ENCODE data around the gene DARS2.
A peak's percentile ranks its signal among the peaks of the same experiment; 100 is the strongest.
"Not testable (repeated sequence)": the region's sequence is repeated elsewhere in the genome, so short reads cannot be mapped to it uniquely, and the experiment has no call there.

DARS2 gene

GRCh38 chr1:173798078-173798477, 26.4 kb upstream of the DARS2 start:
- peaks cover 4% of the 10 kb centered on the region for H3K36me3 ChIP-seq (ENCODE audit: control insufficient read depth, insufficient read depth, low read length)

DNA sequence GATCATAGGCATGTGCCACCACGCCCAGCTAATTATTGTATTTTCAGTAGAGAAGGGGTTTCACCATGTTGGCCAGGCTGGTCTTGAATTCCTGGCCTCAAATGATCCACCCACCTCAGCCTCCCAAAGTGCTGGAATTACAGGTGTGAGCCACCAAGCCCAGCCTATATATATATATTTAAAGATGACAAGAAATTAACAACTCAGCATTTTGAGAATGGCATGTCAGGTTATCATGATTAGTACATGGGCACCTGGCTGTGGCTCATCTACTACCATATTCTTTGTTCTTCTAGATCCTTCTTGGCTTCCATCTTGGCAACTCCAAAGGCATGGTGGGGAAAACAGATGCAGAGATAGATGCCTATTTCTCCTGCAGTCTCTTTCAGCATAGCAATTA, 24.5 kb upstream of the DARS2 start:
- not testable (repeated sequence) for H3K4me3 ChIP-seq (replicated peaks; ENCODE audit: low read depth, low read length); H3K27me3 ChIP-seq (replicated peaks; ENCODE audit: control insufficient read depth, insufficient read depth, low read length); DNase-seq (ENCODE audit: extremely low read depth, insufficient read length); H3K36me3 ChIP-seq (ENCODE audit: control insufficient read depth, insufficient read depth, low read length)

More at GRCh38 chr1:173798078-173798477, 26.4 kb upstream of the DARS2 start:
- TF ChIP-seq CTCF (IDR thresholded peaks at IDR 0.05; ENCODE audit: insufficient read depth, low read length, poor library complexity, severe bottlenecking): no peak
- H3K4me3 ChIP-seq (replicated peaks; ENCODE audit: low read depth, low read length): no peak overlapping the region
- H3K27me3 ChIP-seq (replicated peaks; ENCODE audit: control insufficient read depth, insufficient read depth, low read length): no peaks in the 10 kb centered on the region
- no peak for DNase-seq (ENCODE audit: extremely low read depth, insufficient read length)

DNA sequence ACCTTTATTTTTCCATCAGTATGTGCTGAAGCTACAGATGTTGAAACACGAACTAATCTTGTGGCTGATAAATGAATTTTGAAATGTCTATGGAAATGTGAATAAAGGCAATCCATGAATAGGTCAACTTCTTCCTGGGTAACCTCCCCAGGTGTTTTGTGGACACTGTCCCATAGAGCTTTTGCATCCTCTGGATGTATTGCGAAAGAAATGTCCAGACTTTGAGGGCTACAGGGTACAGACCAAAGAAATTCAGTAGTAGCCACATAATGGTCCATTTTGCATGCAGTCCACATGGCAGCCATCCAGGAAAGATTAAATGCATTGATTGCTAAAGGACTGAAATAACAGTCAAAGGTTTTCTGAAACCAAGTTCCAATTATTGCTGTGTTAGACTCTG, 21.5 kb upstream of the DARS2 start:
- H3K4me3 ChIP-seq (replicated peaks; ENCODE audit: low read depth, low read length): no peak overlapping the region
- no peak for TF ChIP-seq CTCF (IDR thresholded peaks at IDR 0.05; ENCODE audit: insufficient read depth, low read length, poor library complexity, severe bottlenecking)
- H3K27me3 ChIP-seq (replicated peaks; ENCODE audit: control insufficient read depth, insufficient read depth, low read length): no peaks in the 10 kb centered on the region
- H3K36me3 ChIP-seq (ENCODE audit: control insufficient read depth, insufficient read depth, low read length): peaks cover 4% of the 10 kb centered on the region
- no peak for DNase-seq (ENCODE audit: extremely low read depth, insufficient read length)

GRCh38 chr1:173813654-173814053, 10.8 kb upstream of the DARS2 start:
- H3K36me3 ChIP-seq (ENCODE audit: control insufficient read depth, insufficient read depth, low read length); H3K4me3 ChIP-seq (replicated peaks; ENCODE audit: low read depth, low read length); H3K27me3 ChIP-seq (replicated peaks; ENCODE audit: control insufficient read depth, insufficient read depth, low read length); DNase-seq (ENCODE audit: extremely low read depth, insufficient read length): not testable (repeated sequence)

DNA sequence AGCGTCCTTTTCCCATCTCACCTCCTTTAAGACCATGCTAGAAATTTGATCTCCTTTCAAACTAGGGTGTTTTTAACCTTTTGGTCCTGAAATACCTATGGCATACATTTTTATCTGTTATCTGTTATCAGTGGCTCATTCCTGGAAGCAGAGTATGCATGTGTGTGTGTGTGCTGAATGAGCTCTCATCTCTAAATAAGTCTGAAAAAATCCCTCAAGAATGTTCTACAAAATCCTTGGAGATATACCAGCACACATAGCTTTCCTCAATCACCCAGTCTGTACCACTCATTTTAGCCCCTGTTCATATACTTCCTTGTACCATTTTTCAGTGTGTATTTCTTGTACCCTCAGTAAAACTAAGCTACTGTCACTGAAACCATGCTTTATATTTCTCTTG, 6.0 kb upstream of the DARS2 start:
- Histone ChIP-seq H3K27me3 (replicated peaks; ENCODE audit: control insufficient read depth, insufficient read depth, low read length) (no peaks in the 10 kb centered on the region), H3K36me3 (ENCODE audit: control insufficient read depth, insufficient read depth, low read length) (no peaks in the 10 kb centered on the region), H3K4me3 (replicated peaks; ENCODE audit: low read depth, low read length) (no peak overlapping the region)
- no peak for TF ChIP-seq CTCF (IDR thresholded peaks at IDR 0.05; ENCODE audit: insufficient read depth, low read length, poor library complexity, severe bottlenecking)
- DNase-seq (ENCODE audit: extremely low read depth, insufficient read length): no peak

DNA sequence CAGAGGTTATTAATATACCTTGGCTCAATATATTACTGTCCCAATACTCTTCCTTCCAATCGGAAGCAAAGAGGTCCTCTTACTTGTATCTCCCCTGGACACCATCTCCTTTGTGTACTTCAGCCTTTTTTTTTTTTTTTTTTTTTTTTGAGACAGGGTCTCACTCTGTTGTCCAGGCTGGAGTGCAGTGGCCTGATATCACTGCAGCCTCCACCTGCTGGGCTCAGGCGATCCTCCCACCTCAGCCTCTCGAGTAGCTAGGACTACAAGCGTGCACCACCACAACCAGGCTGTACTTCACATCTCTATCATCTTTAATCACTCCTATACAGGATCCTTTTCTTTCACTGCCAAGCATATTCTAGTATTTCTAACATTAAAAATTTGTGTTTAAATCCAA, 2.8 kb upstream of the DARS2 start:
- no peaks in the 10 kb centered on the region for H3K36me3 ChIP-seq (ENCODE audit: control insufficient read depth, insufficient read depth, low read length)
- no peaks in the 10 kb centered on the region for H3K27me3 ChIP-seq (replicated peaks; ENCODE audit: control insufficient read depth, insufficient read depth, low read length)
- DNase-seq (ENCODE audit: extremely low read depth, insufficient read length): no peak
- no peak for TF ChIP-seq CTCF (IDR thresholded peaks at IDR 0.05; ENCODE audit: insufficient read depth, low read length, poor library complexity, severe bottlenecking)
- H3K4me3 ChIP-seq (replicated peaks; ENCODE audit: low read depth, low read length): no peak overlapping the region

DNA sequence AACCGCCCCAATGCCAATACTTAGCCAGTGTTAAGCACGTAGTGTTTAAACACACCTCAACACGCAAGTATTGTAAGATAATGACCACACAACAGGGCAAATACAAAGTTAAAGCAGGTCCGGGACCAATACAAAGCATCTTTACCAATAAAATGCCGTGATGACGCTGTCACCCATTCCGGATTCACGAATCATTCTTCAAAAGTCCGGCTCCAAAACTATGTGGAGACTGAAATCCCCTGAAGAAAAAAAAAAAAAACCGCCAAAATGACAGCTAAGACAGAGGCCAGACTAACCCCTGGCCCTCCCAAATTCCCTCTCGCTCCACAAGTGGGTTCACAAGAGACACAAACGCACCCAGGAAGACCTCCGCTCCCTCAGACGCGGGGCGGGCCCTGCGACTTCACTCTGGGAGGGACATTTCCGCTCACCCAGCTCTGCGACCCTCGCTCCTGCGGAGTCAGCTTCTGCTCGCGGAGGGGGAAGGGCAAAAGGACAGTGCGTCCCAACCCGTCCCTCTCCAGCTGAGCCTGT, 625 bp upstream of the DARS2 start:
- H3K27me3 ChIP-seq (replicated peaks; ENCODE audit: control insufficient read depth, insufficient read depth, low read length): no peaks in the 10 kb centered on the region
- no peak for DNase-seq (ENCODE audit: extremely low read depth, insufficient read length)
- H3K36me3 ChIP-seq (ENCODE audit: control insufficient read depth, insufficient read depth, low read length): no peaks in the 10 kb centered on the region
- TF ChIP-seq CTCF (IDR thresholded peaks at IDR 0.05; ENCODE audit: insufficient read depth, low read length, poor library complexity, severe bottlenecking): no peak
- peak overlapping the region; percentile 91 for H3K4me3 ChIP-seq (replicated peaks; ENCODE audit: low read depth, low read length)

All from GM06990 (cell line).